ENCODE measurements around the gene ZNF512. TPM values are rescaled to one million over a fixed set of nuclear protein-coding genes. Genes with fewer than 3 reads are reported as not detected.
"Not testable (repeated sequence)": the region's sequence is repeated elsewhere in the genome, so short reads cannot be mapped to it uniquely, and the experiment has no call there.

The ZNF512 gene
- total and polyA plus RNA-seq, 2 experiments from 2014 or later, result 20.7 to 38.6 TPM

DNA sequence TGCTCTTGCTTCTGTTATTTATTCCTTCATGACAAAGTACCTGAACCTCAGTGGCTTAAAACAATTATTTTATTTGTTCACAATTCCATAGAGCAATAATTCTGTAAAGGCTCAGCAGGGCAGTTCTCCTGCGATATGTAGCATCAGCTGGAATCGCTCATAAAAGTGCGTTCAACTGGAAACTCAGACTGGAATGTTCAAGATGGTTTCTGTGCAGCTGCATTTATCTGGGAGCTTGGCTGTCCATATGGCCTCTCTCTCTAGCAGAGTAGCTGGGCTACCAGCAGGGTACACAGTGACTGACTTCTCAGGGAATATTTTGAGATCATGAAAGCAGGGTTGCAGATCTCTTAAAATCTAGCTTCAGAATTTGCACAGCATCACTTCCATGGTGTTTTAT lies 32.5 kb downstream of the ZNF512 start:
- Histone ChIP-seq H3K4me1 (ENCODE audit: low read depth) (no peaks in the 10 kb centered on the region), H3K27me3 (no peaks in the 10 kb centered on the region), H3K9me3 (ENCODE audit: low read depth) (no peaks in the 10 kb centered on the region), H3K27ac (no peak overlapping the region), H3K36me3 (peaks cover 24% of the 10 kb centered on the region), H3K4me3 (no peak overlapping the region)
- TF ChIP-seq, protein P1, sequence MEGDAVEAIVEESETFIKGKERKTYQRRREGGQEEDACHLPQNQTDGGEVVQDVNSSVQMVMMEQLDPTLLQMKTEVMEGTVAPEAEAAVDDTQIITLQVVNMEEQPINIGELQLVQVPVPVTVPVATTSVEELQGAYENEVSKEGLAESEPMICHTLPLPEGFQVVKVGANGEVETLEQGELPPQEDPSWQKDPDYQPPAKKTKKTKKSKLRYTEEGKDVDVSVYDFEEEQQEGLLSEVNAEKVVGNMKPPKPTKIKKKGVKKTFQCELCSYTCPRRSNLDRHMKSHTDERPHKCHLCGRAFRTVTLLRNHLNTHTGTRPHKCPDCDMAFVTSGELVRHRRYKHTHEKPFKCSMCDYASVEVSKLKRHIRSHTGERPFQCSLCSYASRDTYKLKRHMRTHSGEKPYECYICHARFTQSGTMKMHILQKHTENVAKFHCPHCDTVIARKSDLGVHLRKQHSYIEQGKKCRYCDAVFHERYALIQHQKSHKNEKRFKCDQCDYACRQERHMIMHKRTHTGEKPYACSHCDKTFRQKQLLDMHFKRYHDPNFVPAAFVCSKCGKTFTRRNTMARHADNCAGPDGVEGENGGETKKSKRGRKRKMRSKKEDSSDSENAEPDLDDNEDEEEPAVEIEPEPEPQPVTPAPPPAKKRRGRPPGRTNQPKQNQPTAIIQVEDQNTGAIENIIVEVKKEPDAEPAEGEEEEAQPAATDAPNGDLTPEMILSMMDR (IDR thresholded peaks at IDR 0.05; ENCODE audit: low read depth, low read length), result no peak
- DNase-seq (ENCODE audit: low read depth in 1 of 2, low spot score in 1 of 2), result no peak

DNA sequence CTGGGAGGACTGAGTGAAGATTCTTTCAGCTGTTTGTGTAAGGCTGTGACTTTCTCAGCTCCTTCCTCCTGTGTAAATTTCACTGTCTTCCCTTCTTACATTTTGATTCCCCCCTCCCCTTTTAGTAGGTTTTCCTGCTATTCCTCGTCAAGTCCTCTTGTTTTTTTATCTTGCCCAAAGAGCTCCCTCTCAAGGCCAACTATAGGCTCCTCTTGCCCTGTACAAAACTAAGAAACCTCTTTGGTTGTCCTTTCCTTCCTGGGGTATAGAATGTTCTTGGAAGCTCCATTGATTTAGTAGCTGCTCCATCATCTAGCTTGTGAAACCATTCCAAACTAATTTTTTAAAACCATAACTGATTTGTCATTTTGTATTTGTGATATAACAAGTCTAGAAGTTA lies 38.7 kb downstream of the ZNF512 start:
- no peak for DNase-seq (ENCODE audit: low read depth in 1 of 2, low spot score in 1 of 2)
- no peaks in the 10 kb centered on the region for H3K9me3 ChIP-seq (ENCODE audit: low read depth)
- peaks cover 21% of the 10 kb centered on the region for H3K36me3 ChIP-seq

DNA sequence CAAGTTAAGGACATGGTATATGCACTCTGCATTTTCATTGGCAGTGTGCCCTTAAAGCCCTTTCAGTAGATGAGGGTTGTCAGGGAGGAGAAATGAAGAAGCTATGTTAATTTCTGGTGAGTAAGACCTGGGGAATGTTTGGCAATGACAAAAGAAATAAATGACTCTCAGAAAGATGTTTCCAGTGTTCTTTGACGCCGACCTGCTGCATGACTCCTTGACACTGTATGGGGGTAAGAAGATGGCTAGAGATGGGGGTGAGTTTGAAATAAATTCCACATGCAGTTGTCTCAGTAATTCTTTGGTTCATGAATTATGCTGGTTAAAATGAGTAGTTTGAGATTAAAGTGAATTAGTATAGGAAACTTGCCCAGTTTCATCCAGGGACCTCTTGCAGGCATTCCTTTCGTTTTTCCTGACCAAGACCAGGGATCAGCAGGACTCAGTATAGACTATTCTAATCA lies 40.1 kb downstream of the ZNF512 start:
- H3K27ac ChIP-seq, result no peak overlapping the region
- H3K9me3 ChIP-seq (ENCODE audit: low read depth), result no peaks in the 10 kb centered on the region
- DNase-seq (ENCODE audit: low read depth in 1 of 2, low spot score in 1 of 2), result peak in 1 of 2 donors; percentile 53
- H3K4me3 ChIP-seq, result no peak overlapping the region
- peaks cover 15% of the 10 kb centered on the region for H3K36me3 ChIP-seq
- TF ChIP-seq, protein P1 (IDR thresholded peaks at IDR 0.05; ENCODE audit: low read depth, low read length), result no peak
- H3K27me3 ChIP-seq, result no peaks in the 10 kb centered on the region
- no peaks in the 10 kb centered on the region for H3K4me1 ChIP-seq (ENCODE audit: low read depth)

More for the DNA sequence above, 38.7 kb downstream of the ZNF512 start:
- TF ChIP-seq, protein P1 (IDR thresholded peaks at IDR 0.05; ENCODE audit: low read depth, low read length), result no peak
- Histone ChIP-seq H3K4me3 (no peak overlapping the region), H3K27ac (no peak overlapping the region), H3K4me1 (ENCODE audit: low read depth) (no peaks in the 10 kb centered on the region), H3K27me3 (no peaks in the 10 kb centered on the region)

DNA sequence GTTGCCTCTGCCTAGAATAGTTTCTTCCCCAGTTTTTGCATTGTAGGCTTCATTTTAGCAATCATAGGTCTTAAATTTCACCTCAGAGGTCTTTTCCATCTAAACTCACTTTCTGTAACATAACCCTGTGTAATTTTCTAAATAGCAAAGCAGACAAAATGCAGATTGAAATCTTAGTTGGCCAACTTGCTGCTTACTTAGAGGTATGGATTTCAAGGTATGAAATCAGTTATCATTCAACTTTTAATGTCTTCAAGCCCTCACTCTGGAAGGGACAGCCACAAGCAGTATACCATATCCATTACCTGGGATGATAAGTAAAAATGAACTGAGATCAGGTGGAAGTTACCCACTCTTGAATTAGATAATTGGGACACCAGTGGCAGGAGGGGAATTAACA lies 42.1 kb downstream of the ZNF512 start:
- Histone ChIP-seq H3K4me3 (no peak overlapping the region), H3K36me3 (peaks cover 8% of the 10 kb centered on the region), H3K27me3 (no peaks in the 10 kb centered on the region), H3K9me3 (ENCODE audit: low read depth) (no peaks in the 10 kb centered on the region), H3K4me1 (ENCODE audit: low read depth) (no peaks in the 10 kb centered on the region), H3K27ac (no peak overlapping the region)
- DNase-seq (ENCODE audit: low read depth in 1 of 2, low spot score in 1 of 2), result no peak
- TF ChIP-seq, protein P1 (IDR thresholded peaks at IDR 0.05; ENCODE audit: low read depth, low read length), result no peak

DNA sequence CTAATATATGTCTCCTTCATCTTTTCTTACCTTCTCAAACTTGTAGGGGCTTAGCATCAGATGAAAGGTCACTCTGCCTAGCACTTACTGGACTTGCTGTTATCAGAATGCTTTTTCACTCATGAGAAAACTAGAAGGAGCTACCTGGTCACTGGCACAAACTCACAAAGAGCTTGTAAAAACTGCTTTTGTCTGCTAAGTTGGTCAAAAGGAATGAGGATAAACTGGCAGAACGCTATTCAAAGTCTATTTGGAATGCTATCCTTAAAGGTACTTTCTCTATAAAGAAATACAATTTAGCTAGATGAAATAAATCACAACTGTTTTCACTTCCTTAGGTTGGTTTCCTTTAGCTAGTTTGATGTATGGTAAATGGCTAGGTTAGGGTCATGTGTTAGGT lies 43.5 kb downstream of the ZNF512 start:
- H3K36me3 ChIP-seq; H3K9me3 ChIP-seq (ENCODE audit: low read depth); DNase-seq (ENCODE audit: low read depth in 1 of 2, low spot score in 1 of 2); H3K27ac ChIP-seq; H3K4me3 ChIP-seq; H3K4me1 ChIP-seq (ENCODE audit: low read depth); H3K27me3 ChIP-seq: not testable (repeated sequence)

DNA sequence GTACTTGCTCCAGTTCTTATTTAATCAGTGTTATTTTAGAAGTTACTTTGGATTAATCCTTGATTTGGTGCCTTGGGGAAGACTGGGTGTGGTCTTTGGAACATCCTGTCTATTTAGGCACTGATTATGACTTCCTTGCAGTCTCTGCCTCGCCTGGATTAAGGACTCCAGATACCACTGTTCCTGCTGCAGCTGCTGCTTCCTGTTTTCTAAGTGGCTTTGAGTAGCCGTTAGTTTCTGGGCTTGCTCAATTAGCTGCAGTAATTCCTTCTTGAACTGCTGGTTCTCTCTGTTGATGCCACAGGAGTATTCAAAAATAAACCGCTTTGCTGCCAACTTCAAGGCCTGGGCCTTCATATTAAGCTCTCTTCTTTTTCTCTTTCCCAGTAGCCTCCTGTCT lies 44.1 kb downstream of the ZNF512 start:
- not testable (repeated sequence) for DNase-seq (ENCODE audit: low read depth in 1 of 2, low spot score in 1 of 2); H3K27me3 ChIP-seq; H3K27ac ChIP-seq; H3K9me3 ChIP-seq (ENCODE audit: low read depth); H3K4me1 ChIP-seq (ENCODE audit: low read depth); H3K4me3 ChIP-seq
- peaks cover 15% of the 10 kb centered on the region for H3K36me3 ChIP-seq
